Nephron (organoid): ENCODE data around the gene C1orf53.
A peak's percentile ranks its signal among the peaks of the same experiment; 100 is the strongest.

Source experiments
- H3K27ac Mint-ChIP-seq, 3 experiments: 2 replicates each; pipeline ENCODE4 v1.8.0; 2020; ENCODE audit warnings: mixed read lengths in 3 of 3, mild to moderate bottlenecking in 2 of 3, moderate library complexity in 1 of 3
- H3K27me3 Mint-ChIP-seq: 2 replicates; pipeline ENCODE4 v1.8.0; 2021; ENCODE audit warnings: low read depth, mild to moderate bottlenecking, moderate library complexity, mixed read lengths
- H3K36me3 Mint-ChIP-seq: 2 replicates; pipeline ENCODE4 v1.8.0; 2020; ENCODE audit warnings: low read depth, mixed read lengths
- H3K4me1 Mint-ChIP-seq: 2 replicates; pipeline ENCODE4 v1.8.0; 2020; ENCODE audit warnings: mixed read lengths
- H3K4me3 Mint-ChIP-seq, 3 experiments: 2 replicates each; pipeline ENCODE4 v1.8.0; 2020; ENCODE audit warnings: mild to moderate bottlenecking in 3 of 3, mixed read lengths in 3 of 3, moderate library complexity in 2 of 3
- H3K9me3 Mint-ChIP-seq: 2 replicates; pipeline ENCODE4 v1.8.0; 2020; ENCODE audit warnings: mixed read lengths
- TF ChIP-seq, protein P1 (sequence below), 3 experiments: fragments of 200-600 bp; sonication (generic); IDR thresholded peaks; one replicate each; pipeline ENCODE4 v1.5.0; 2021; ENCODE audit warnings: antibody characterized with exemption in 3 of 3; ENCODE audit not compliant: unreplicated experiment in 3 of 3

C1orf53 gene

DNA sequence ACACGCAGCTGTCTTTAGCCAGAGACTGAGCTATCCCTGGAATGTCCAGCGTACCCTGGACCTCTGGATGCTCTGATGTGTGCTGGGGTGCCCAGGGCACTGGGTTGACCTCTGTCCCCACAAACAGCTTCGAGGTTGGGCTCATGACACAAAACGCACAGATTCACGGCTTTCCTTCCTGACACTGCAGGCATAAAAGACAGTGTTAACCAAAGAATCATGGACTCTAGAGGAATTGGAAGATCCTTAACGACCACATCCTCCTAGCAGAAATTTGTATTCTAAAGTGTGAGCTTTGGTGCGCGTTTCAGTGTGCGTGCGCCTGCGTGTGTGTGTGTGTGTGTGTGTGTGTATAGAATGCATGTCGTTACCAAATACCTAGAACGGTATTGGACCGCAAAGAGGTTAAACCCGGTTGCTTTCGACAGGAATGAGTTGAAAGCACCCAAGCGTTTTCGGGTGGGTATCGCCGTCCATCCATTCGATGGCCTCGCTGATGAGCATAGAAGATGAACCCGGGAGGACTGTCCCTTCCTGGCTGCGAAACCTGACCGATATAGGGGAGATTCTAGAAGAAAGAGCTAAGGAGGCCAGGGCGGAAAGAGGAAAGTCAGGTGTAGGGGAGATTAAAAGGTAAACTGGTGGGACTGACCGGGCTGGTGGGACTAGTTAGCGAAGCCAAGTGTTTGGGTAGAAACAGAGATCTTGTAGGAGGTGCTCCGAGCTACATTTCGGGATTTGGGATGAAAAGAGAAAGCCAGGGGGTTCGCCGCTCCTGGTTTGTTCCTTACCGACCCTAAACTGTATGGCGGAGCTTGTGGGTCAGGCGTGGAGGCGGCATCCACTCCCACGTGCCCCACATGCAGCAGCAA is 7.9 kb downstream of the C1orf53 start:
- peak overlapping the region; percentile 31 to 38 (median 34) for H3K4me3 Mint-ChIP-seq
- H3K36me3 Mint-ChIP-seq = no peaks in the 10 kb centered on the region
- TF ChIP-seq, protein P1, sequence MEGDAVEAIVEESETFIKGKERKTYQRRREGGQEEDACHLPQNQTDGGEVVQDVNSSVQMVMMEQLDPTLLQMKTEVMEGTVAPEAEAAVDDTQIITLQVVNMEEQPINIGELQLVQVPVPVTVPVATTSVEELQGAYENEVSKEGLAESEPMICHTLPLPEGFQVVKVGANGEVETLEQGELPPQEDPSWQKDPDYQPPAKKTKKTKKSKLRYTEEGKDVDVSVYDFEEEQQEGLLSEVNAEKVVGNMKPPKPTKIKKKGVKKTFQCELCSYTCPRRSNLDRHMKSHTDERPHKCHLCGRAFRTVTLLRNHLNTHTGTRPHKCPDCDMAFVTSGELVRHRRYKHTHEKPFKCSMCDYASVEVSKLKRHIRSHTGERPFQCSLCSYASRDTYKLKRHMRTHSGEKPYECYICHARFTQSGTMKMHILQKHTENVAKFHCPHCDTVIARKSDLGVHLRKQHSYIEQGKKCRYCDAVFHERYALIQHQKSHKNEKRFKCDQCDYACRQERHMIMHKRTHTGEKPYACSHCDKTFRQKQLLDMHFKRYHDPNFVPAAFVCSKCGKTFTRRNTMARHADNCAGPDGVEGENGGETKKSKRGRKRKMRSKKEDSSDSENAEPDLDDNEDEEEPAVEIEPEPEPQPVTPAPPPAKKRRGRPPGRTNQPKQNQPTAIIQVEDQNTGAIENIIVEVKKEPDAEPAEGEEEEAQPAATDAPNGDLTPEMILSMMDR (IDR thresholded peaks at IDR 0.05; ENCODE audit: unreplicated experiment in 3 of 3) = no peak
- peaks cover 100% of the 10 kb centered on the region for H3K27me3 Mint-ChIP-seq
- peaks cover 33% of the 10 kb centered on the region for H3K4me1 Mint-ChIP-seq
- H3K9me3 Mint-ChIP-seq = no peaks in the 10 kb centered on the region
- H3K27ac Mint-ChIP-seq = no peak overlapping the region

DNA sequence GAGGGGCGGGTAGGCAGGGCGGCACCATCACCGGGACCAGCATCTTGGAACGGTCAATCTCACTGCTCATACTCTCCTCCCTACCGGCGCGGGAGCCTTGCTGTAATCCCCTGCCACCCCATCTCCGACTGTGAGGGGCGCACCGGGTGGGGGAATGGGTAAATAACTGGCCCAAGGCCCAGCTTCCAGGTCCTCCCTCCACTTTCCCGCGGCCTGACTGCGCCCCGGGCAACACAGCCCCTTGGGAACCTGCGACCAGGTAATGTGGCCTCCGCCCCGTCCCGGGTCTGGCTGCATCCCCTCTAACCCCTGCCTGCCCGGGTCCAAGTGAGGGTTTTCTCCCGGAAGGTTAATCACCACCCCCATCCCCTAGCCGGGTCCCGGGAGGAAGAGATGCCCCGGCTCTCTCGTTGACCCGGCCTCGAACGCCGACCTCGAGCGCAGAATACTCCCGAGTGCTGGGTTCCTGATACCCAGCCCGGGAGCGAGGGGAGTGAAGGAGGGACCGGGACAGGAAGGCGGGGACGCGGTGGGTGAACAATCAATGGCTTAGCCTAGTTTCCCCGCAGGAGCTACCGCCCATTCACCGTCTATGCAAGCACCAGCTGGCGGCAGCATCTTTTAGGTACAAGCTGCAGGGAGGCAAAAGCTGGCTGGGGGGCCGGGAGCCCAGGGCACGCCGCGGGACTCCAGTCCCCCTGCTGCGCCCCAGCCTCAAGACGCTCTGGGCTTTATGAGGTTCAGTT is 8.9 kb downstream of the C1orf53 start:
- Mint-ChIP-seq H3K4me1 (peaks cover 42% of the 10 kb centered on the region), H3K27ac (no peak overlapping the region), H3K27me3 (peaks cover 100% of the 10 kb centered on the region), H3K4me3 (peak overlapping the region in 1 of 3 experiments; percentile 48), H3K36me3 (no peaks in the 10 kb centered on the region), H3K9me3 (no peaks in the 10 kb centered on the region)
- TF ChIP-seq, protein P1 (IDR thresholded peaks at IDR 0.05; ENCODE audit: unreplicated experiment in 3 of 3) = no peak

DNA sequence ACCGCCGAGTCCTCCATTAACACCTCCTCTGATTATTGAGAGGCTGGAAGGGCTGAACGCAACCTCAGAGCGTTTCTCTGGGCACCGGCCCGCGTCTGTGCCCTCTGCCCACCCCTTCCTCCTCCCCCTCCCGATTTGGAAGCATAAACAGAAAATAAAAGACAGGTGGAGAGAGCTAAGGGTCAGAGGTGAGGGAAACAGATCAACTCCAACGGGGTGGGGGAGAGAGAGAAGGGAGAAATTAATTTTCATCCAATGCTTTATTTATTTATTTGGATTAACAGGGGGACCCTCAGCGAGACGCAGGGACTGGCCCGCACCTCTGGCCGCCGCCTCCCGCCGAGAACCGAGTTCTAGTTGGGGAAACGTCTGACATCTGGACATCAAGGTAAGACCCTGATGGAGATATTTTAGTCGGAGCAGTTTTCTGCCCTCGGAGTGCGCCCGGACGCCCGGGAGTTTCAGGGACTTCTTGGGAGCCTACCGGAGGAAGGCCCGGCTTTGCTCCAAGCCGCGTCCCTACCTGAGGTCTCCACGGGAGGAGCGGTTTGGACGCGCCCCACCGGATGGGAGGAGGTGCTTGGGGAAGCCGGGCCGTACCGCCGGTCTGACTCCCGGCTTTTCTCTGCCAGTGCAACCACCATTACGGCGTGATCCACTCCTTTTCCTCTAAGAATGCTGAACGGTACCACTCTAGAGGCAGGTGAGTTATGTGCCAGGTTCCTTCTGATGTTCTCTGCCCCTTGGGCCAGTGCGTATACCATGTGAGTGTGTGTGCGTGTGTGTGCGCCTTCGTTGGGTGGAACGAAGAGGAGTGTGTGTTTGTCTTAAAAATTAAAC is 9.6 kb downstream of the C1orf53 start:
- no peaks in the 10 kb centered on the region for H3K36me3 Mint-ChIP-seq
- H3K4me1 Mint-ChIP-seq = peaks cover 50% of the 10 kb centered on the region
- TF ChIP-seq, protein P1 (IDR thresholded peaks at IDR 0.05; ENCODE audit: unreplicated experiment in 3 of 3) = no peak
- no peaks in the 10 kb centered on the region for H3K9me3 Mint-ChIP-seq
- H3K27me3 Mint-ChIP-seq = peaks cover 100% of the 10 kb centered on the region
- no peak overlapping the region for H3K27ac Mint-ChIP-seq
- H3K4me3 Mint-ChIP-seq = peak overlapping the region; percentile 61 to 68 (median 67)

DNA sequence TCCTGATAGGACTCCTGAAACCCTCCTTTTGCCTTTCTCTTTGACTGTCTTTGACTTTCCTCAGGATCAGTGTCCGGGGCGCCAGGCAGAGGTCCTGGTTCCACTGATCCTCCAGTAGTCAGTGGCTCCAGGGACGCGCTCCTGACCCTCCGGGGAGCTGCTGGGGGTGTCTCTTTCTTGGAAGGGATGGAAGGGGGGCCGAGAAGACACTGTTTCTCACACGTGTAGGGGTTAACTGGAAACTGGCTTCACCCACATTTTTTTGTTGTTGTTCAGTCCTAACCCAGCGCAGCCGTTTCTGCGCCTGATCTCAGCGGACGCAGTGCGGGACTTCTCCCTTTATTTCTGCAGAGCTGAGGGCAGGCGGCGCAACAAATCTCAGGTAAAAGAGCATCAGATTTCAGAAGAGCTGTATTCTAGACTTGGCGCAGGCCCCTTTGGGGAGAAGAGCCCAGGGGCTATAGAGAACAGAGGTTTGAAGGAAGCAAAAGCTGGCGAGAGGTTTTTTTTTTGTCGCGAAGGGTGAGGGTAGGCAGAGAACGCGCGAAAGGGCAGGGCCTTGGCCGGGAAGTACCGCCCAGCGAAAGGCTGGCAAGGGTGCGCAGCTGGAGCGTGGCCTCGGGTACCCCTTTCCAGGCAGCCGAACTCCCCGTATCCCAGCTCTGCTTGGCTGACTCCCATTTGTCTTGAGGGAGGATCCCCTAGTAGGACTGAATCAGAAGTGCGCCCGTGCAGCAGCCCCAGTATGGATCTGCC is 10.5 kb downstream of the C1orf53 start:
- Mint-ChIP-seq H3K36me3 (no peaks in the 10 kb centered on the region), H3K27ac (no peak overlapping the region), H3K4me3 (peak overlapping the region; percentile 61 to 68 (median 67)), H3K4me1 (peaks cover 58% of the 10 kb centered on the region), H3K27me3 (peaks cover 100% of the 10 kb centered on the region), H3K9me3 (no peaks in the 10 kb centered on the region)
- TF ChIP-seq, protein P1 (IDR thresholded peaks at IDR 0.05; ENCODE audit: unreplicated experiment in 3 of 3) = no peak
